Activated CD4-positive, alpha-beta memory T cell treated with anti-CD3 and anti-CD28 coated beads, Interleukin-2, amount 10 ng/mL, durations not matched to agents 7 days and 5 days (primary cell): ENCODE data around the gene CDC25C. TPM values are rescaled to one million over a fixed set of nuclear protein-coding genes. Genes with fewer than 3 reads are reported as not detected.

Source experiments
- CTCF ChIA-PET: fragments of 350-600 bp; sonication (Branson Sonifier 250); formaldehyde crosslinking; loops from one replicate; lab custom pipeline; 2021; ENCODE audit warnings: antibody characterized with exemption, inconsistent platforms; lab: Charles Lee
- POLR2A ChIA-PET: fragments of 350-600 bp; sonication (Branson Sonifier 250); formaldehyde crosslinking; loops from one replicate; lab custom pipeline; 2021; ENCODE audit warnings: antibody characterized with exemption; lab: Charles Lee
- DNase-seq: peaks from one replicate; pipeline ENCODE4 v3.0.0-alpha.2; 2020
- H3K27ac Mint-ChIP-seq: one replicate; pipeline ENCODE4 v1.8.0; 2021; ENCODE audit warnings: mild to moderate bottlenecking, mixed read lengths
- H3K27me3 Mint-ChIP-seq: one replicate; pipeline ENCODE4 v1.8.0; 2021; ENCODE audit warnings: mixed read lengths
- H3K36me3 Mint-ChIP-seq: one replicate; pipeline ENCODE4 v1.8.0; 2021; ENCODE audit warnings: low read depth, mixed read lengths
- H3K4me1 Mint-ChIP-seq: one replicate; pipeline ENCODE4 v1.8.0; 2021; ENCODE audit warnings: mixed read lengths
- H3K4me3 Mint-ChIP-seq: one replicate; pipeline ENCODE4 v1.8.0; 2021; ENCODE audit warnings: mild to moderate bottlenecking, mixed read lengths
- H3K9me3 Mint-ChIP-seq: one replicate; pipeline ENCODE4 v1.8.0; 2021; ENCODE audit warnings: mixed read lengths
- total RNA-seq, 2 experiments: library from RNA; stranded (reverse); gene quantifications; one replicate each; pipeline ENCODE4 v1.2.3, GENCODE V29; 2021

CDC25C gene
- total RNA-seq, 2 experiments from 2014 or later: 15.2 to 18.4 TPM

- ChIA-PET POLR2A (interaction anchor here (0.8 to 2.1 kb wide), 2 partner anchors 10 to 96 kb away, joined by 3 to 6 read pairs; partner anchors contain the start of gene FAM53C), CTCF (interaction anchor here (1.1 to 1.4 kb wide), 3 partner anchors 29 to 110 kb away, joined by 3 to 5 read pairs (median 5); partner anchors contain the start of genes CDC23 and KIF20A)
- DNase-seq: peak; percentile 17
- Mint-ChIP-seq H3K4me3 (peak overlapping the region; percentile 10), H3K4me1 (peaks cover 13% of the 10 kb centered on the region), H3K36me3 (no peaks in the 10 kb centered on the region), H3K27ac (no peak overlapping the region), H3K9me3 (no peaks in the 10 kb centered on the region), H3K27me3 (peaks cover 50% of the 10 kb centered on the region)
These were observed 89.7 kb downstream of the CDC25C start for GRCh38 chr5:138241688-138242571.

GRCh38 chr5:138240650-138241385, 90.8 kb downstream of the CDC25C start:
- POLR2A ChIA-PET: interaction anchor here (0.8 to 2.1 kb wide), 2 partner anchors 9 to 113 kb away, joined by 3 to 6 read pairs; no protein-coding TSS in a partner anchor
- H3K27ac Mint-ChIP-seq: no peak overlapping the region
- no peaks in the 10 kb centered on the region for H3K9me3 Mint-ChIP-seq
- H3K27me3 Mint-ChIP-seq: peaks cover 50% of the 10 kb centered on the region
- peaks cover 13% of the 10 kb centered on the region for H3K4me1 Mint-ChIP-seq
- no peak overlapping the region for H3K4me3 Mint-ChIP-seq
- CTCF ChIA-PET: interaction anchor here (0.8 to 1.5 kb wide), 5 partner anchors 10 to 171 kb away, joined by 3 to 5 read pairs (median 4); no protein-coding TSS in a partner anchor
- H3K36me3 Mint-ChIP-seq: no peaks in the 10 kb centered on the region
- DNase-seq: no peak

- no peak overlapping the region for H3K4me3 Mint-ChIP-seq
- ChIA-PET POLR2A (interaction anchor here (0.8 kb wide), 1 partner anchor 115 kb away, joined by 3 read pairs; no protein-coding TSS in a partner anchor), CTCF (no interaction called here)
- peaks cover 13% of the 10 kb centered on the region for H3K4me1 Mint-ChIP-seq
- DNase-seq: no peak
- H3K27me3 Mint-ChIP-seq: peaks cover 42% of the 10 kb centered on the region
- no peak overlapping the region for H3K27ac Mint-ChIP-seq
- no peaks in the 10 kb centered on the region for H3K9me3 Mint-ChIP-seq
- H3K36me3 Mint-ChIP-seq: no peaks in the 10 kb centered on the region
These were observed 93.6 kb downstream of the CDC25C start for GRCh38 chr5:138238034-138238433.

Other genes with a start within 250 kb of the CDC25C start
- not detected for gene WNT8A, start 247.8 kb downstream of the CDC25C start, total RNA-seq
- not detected for gene NME5, start 192.4 kb downstream of the CDC25C start, total RNA-seq
- 10 to 100 TPM; 62.9 to 72.7 TPM for gene BRD8, start 153.2 kb downstream of the CDC25C start, total RNA-seq
- gene KIF20A, start 152.7 kb downstream of the CDC25C start, total RNA-seq: 10 to 100 TPM; 50.7 to 55.7 TPM
- 10 to 100 TPM; 32.3 to 33.3 TPM for gene CDC23, start 118.5 kb downstream of the CDC25C start, total RNA-seq
- not detected for gene GFRA3, start 57.2 kb downstream of the CDC25C start, total RNA-seq
- gene FAM53C, start 6.5 kb upstream of the CDC25C start, total RNA-seq: 10 to 100 TPM; 21.7 to 27.1 TPM
- gene KDM3B, start 20.9 kb upstream of the CDC25C start, total RNA-seq: 10 to 100 TPM; 51.9 to 57.9 TPM
- 1 to 10 TPM in 1 of 2 experiments, under 1 TPM in 1; 0.76 to 1.1 TPM for gene REEP2, start 107.3 kb upstream of the CDC25C start, total RNA-seq
- gene EGR1, start 133.7 kb upstream of the CDC25C start, total RNA-seq: 10 to 100 TPM; 21.0 to 21.6 TPM
- gene ETF1, start 211.4 kb upstream of the CDC25C start, total RNA-seq: 10 to 100 TPM; 77.5 to 81.7 TPM
- 100 to 1,000 TPM; 205 to 217 TPM for gene HSPA9, start 243.6 kb upstream of the CDC25C start, total RNA-seq